ENCODE measurements around the gene IFIT1. TPM values are rescaled to one million over a fixed set of nuclear protein-coding genes. Genes with fewer than 3 reads are reported as not detected.

IFIT1 gene
- total RNA-seq, 1 experiment from 2014 or later = 3.4 TPM

DNA sequence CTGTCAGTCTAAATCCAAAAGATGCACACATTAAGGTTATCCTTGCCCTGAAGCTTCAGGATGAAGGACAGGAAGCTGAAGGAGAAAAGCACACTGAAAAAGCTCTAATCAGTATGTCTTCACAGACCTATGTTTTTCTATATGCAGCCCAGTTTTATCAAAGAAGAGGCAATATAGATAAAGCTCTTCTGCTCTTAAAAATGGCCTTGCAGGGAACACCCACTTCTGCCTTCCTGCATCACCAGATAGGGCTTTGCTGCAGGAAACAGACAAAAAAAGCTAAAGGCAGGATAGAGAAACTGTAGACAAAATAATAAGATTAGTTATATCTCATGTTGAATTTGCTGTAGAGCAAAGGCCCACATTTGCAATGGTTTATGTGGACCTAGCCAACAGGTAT is 29.5 kb upstream of the IFIT1 start:
- H3K36me3 ChIP-seq (ENCODE audit: low read depth) = no peaks in the 10 kb centered on the region
- no peak for DNase-seq
- H3K4me3 ChIP-seq = no peak overlapping the region
- no peak overlapping the region for H3K27ac ChIP-seq
- H3K9me2 ChIP-seq (ENCODE audit: insufficient read depth) = no peaks in the 10 kb centered on the region; the same call in 1 of the 2 replicates
- TF ChIP-seq CTCF (conservative IDR thresholded peaks at IDR 0.05) = no peak
- TF ChIP-seq EZH2 (IDR thresholded peaks at IDR 0.05; ENCODE audit: low read depth) = no peak
- H3K27me3 ChIP-seq (ENCODE audit: insufficient read depth, low read depth) = no peaks in the 10 kb centered on the region
- no peaks in the 10 kb centered on the region for H3K4me1 ChIP-seq (replicated peaks; ENCODE audit: insufficient read depth)
- H3F3A ChIP-seq (ENCODE audit: insufficient read depth, low read depth) = no peaks in the 10 kb centered on the region
- no peaks in the 10 kb centered on the region for H3K79me2 ChIP-seq (ENCODE audit: low read depth)
- BruUV-seq (replicated peaks) = no TSS peak
- POLR2A ChIA-PET (ENCODE audit: unreplicated experiment) = no interaction called here
- no peaks in the 10 kb centered on the region for H4K20me1 ChIP-seq (ENCODE audit: insufficient read depth)
- CTCF ChIA-PET = no interaction called here
- H3K4me2 ChIP-seq = no peak overlapping the region
- H2AFZ ChIP-seq = no peak overlapping the region
- no peaks in the 10 kb centered on the region for H3K9me3 ChIP-seq (ENCODE audit: insufficient read depth, low read depth)
- intact Hi-C loops (cut with micrococcal nuclease; ENCODE audit: unreplicated experiment) = no loop called here

DNA sequence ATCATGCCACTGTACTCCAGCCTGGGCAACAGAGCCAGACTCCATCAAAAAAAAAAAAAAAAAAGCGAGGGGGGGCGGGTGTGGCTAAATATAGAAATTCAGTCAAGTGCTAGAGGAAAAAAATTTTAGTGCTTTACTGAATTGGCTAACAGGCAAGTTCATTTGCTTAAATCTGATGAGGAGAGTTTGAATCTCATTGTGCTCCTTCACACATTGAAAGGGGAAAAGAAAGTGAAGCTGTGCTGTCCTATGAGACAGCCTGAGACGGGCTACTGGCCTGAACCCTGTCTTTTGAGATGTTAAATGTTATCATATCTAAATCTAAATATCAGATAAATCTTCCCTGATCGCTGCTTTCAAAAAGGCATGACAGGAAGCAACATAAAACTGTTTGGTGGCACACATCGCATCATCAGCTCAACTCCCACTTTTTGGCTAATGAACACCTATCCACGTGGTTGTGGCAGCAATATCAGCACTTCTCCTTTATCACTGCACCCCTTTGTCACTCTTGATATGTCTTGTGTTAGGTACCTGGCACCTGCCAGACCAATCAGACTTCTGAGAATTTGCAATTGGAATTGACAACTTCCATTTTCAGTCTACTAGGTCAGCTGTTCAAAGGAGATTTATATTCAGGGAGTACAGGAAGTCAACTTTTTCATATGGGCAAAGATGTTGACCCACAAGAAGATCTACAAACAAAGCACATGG is 28.5 kb upstream of the IFIT1 start:
- Histone ChIP-seq H2AFZ (no peak overlapping the region), H4K20me1 (ENCODE audit: insufficient read depth) (no peaks in the 10 kb centered on the region), H3K27ac (no peak overlapping the region), H3K4me3 (no peak overlapping the region), H3K4me2 (no peak overlapping the region), H3K9me2 (ENCODE audit: insufficient read depth) (no peaks in the 10 kb centered on the region), H3K79me2 (ENCODE audit: low read depth) (no peaks in the 10 kb centered on the region), H3K36me3 (ENCODE audit: low read depth) (no peaks in the 10 kb centered on the region), H3K9me3 (ENCODE audit: insufficient read depth, low read depth) (no peaks in the 10 kb centered on the region), H3K4me1 (replicated peaks; ENCODE audit: insufficient read depth) (no peaks in the 10 kb centered on the region), H3F3A (ENCODE audit: insufficient read depth, low read depth) (no peaks in the 10 kb centered on the region), H3K27me3 (ENCODE audit: insufficient read depth, low read depth) (no peaks in the 10 kb centered on the region)
- intact Hi-C loops (cut with micrococcal nuclease; ENCODE audit: unreplicated experiment) = no loop called here
- ChIA-PET CTCF (interaction anchor here (0.7 kb wide), 1 partner anchor 40 kb away, joined by 6 read pairs; no protein-coding TSS in a partner anchor), POLR2A (ENCODE audit: unreplicated experiment) (no interaction called here)
- BruUV-seq (replicated peaks) = no TSS peak
- DNase-seq = no peak
- TF ChIP-seq CTCF (conservative IDR thresholded peaks at IDR 0.05) = no peak
- TF ChIP-seq EZH2 (IDR thresholded peaks at IDR 0.05; ENCODE audit: low read depth) = no peak

DNA sequence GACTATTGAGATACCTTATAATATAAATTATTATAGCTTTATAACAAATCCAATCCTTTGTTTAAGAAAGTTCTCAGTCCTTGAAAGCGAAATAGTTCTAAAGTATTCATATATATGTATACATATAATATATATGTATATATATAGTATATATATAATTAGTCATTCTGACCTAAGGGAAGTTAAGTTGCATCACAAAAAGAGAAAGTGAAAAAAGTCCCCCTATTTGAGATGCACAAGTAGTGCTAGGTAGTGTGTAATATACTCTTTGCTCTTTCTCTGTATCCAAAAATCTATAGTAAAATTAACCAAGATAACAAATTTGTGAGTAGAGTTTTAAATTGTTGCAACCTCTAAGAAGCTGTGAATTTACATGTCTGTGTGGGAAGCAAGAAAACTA is 27.9 kb upstream of the IFIT1 start:
- H3K79me2 ChIP-seq (ENCODE audit: low read depth) = no peaks in the 10 kb centered on the region
- no peaks in the 10 kb centered on the region for H3K9me2 ChIP-seq (ENCODE audit: insufficient read depth)
- no peak overlapping the region for H3K27ac ChIP-seq
- H3K4me2 ChIP-seq = no peak overlapping the region
- no peaks in the 10 kb centered on the region for H3K27me3 ChIP-seq (ENCODE audit: insufficient read depth, low read depth)
- ChIA-PET POLR2A (ENCODE audit: unreplicated experiment) (no interaction called here), CTCF (no interaction called here)
- H3K4me3 ChIP-seq = no peak overlapping the region
- TF ChIP-seq CTCF (conservative IDR thresholded peaks at IDR 0.05) (no peak), EZH2 (IDR thresholded peaks at IDR 0.05; ENCODE audit: low read depth) (no peak)
- BruUV-seq (replicated peaks) = no TSS peak
- H2AFZ ChIP-seq = no peak overlapping the region
- H3F3A ChIP-seq (ENCODE audit: insufficient read depth, low read depth) = no peaks in the 10 kb centered on the region
- intact Hi-C loops (cut with micrococcal nuclease; ENCODE audit: unreplicated experiment) = no loop called here
- H3K9me3 ChIP-seq (ENCODE audit: insufficient read depth, low read depth) = no peaks in the 10 kb centered on the region
- H3K4me1 ChIP-seq (replicated peaks; ENCODE audit: insufficient read depth) = no peaks in the 10 kb centered on the region; the same call in 1 of the 2 replicates
- H3K36me3 ChIP-seq (ENCODE audit: low read depth) = no peaks in the 10 kb centered on the region
- H4K20me1 ChIP-seq (ENCODE audit: insufficient read depth) = no peaks in the 10 kb centered on the region
- no peak for DNase-seq

Measured in PC-9 (cell line).